Mesodermal cell (in vitro differentiated cells): ENCODE results near the gene UMOD.

Source experiments
- H3K27ac ChIP-seq: 2 replicates; pipeline ENCODE4 v1.7.0; 2013; ENCODE audit warnings: mild to moderate bottlenecking, low read depth, low read length, moderate library complexity; ENCODE audit not compliant: severe bottlenecking
- H3K36me3 ChIP-seq: 2 replicates; pipeline ENCODE4 v1.7.1; 2013; ENCODE audit warnings: mild to moderate bottlenecking, low read length, moderate library complexity; ENCODE audit not compliant: control insufficient read depth, insufficient read depth
- H3K4me1 ChIP-seq: one replicate; pipeline ENCODE4 v1.7.1; 2013; ENCODE audit warnings: mild to moderate bottlenecking, low read length; ENCODE audit not compliant: insufficient read depth, control insufficient read depth, poor library complexity, severe bottlenecking
- H3K4me3 ChIP-seq: 2 replicates; pipeline ENCODE4 v1.7.0; 2013; ENCODE audit warnings: low read length, control low read depth, mild to moderate bottlenecking; ENCODE audit not compliant: insufficient read depth, poor library complexity, severe bottlenecking; ENCODE audit errors: extremely low read depth
- H3K9me3 ChIP-seq: 2 replicates; pipeline ENCODE4 v1.7.1; 2013; ENCODE audit warnings: mild to moderate bottlenecking, low read length, moderate library complexity; ENCODE audit not compliant: control insufficient read depth
- WGBS, 2 experiments: methylation state at CpG; one replicate each; pipeline ENCODE4 v1.1.5; 2013; ENCODE audit warnings: missing lambda C conversion rate in 2 of 2; ENCODE audit not compliant: insufficient coverage in 2 of 2; 5-methylcytosine and 5-hydroxymethylcytosine counted together

UMOD gene

DNA sequence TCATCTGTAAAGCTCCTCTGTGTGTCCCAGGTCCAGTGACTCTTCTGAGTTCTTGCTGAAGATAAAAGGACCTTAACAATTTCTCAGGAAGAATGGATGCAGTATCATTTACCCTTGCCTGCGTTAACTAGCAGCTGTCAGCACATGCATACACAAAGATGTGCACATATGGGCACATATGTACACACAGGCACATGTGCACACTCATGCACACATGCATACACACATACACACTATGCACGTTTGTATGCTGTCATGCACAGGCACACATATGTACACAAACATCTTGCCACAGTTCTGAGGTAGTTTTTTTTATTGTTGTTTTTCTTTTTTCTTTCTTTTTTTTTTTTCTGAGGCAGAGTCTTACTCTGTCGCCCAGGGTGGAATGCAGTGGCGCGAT is 50.1 kb downstream of the UMOD start:
- WGBS, 2 experiments: 60 to 84% methylated on average over 1 to 3 of the region's 5 CpGs
- Histone ChIP-seq H3K4me1 (no peaks in the 10 kb centered on the region), H3K27ac (no peak overlapping the region), H3K9me3 (no peaks in the 10 kb centered on the region), H3K36me3 (no peaks in the 10 kb centered on the region), H3K4me3 (no peak overlapping the region)

DNA sequence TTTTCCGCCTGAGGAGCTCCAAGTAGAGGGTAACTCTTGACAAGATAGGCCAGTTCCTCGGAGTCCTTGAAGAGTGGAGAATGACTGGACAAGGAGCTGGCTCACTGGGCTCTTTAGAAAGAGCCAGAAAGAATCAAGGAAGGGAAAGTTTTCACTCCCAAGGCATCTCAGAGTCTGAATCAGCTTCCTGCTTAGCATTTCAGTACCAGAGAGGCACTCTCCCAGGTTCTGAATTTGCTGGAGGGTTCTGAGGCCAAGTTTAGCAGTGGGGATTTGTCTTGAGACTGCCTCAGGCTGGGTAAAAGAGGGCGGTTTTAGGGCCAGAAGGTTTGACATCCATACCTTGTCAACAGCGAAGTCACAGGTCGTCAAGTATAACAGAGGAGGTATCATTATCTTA is 50.7 kb downstream of the UMOD start:
- Histone ChIP-seq H3K36me3 (no peaks in the 10 kb centered on the region), H3K9me3 (no peaks in the 10 kb centered on the region), H3K4me1 (no peaks in the 10 kb centered on the region), H3K4me3 (no peak overlapping the region), H3K27ac (no peak overlapping the region)
- WGBS, 2 experiments: 83% methylated on average over 1 to 5 of the region's 5 CpGs

DNA sequence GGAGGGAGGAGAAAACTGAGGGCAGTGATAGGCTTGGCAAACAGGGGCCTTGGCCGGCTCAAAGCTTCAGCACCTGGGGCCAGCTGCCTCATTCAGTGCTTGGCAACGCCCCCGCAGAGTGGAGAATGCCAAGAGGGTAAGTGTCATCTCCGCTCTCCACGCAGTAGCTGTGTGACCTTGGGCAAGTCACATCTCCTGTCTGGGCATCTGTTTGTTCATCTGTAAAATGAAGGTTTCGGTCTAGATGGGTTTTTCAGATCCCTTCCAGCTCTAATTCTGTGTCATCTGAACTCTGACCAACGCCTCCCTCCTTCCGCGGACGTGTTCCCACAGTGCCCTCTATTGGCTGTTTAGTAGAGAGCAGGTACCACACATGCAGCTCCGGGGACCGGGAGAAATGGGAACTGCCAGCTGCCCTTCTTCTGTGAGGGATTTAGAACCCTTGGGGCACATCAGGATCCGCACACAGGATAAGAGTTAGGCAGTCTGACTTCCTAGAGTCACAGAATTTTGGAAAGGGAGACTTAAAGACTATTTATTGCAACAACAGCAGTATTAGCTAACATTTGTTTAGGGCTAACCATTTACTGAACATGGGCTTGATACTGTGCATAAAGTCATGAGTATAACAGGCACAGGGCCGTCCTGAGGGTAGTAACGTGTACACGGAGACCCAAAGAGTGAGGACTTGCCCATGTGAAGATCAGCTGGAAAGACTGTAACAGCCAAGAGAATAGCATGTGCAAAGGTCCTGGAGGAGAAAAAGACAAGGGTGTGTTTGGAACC is 52.0 kb downstream of the UMOD start:
- Histone ChIP-seq H3K4me1 (no peaks in the 10 kb centered on the region), H3K4me3 (no peak overlapping the region), H3K9me3 (no peaks in the 10 kb centered on the region), H3K27ac (no peak overlapping the region), H3K36me3 (no peaks in the 10 kb centered on the region)
- WGBS, 2 experiments: 35 to 45% methylated on average over 9 to 14 of the region's 16 CpGs

DNA sequence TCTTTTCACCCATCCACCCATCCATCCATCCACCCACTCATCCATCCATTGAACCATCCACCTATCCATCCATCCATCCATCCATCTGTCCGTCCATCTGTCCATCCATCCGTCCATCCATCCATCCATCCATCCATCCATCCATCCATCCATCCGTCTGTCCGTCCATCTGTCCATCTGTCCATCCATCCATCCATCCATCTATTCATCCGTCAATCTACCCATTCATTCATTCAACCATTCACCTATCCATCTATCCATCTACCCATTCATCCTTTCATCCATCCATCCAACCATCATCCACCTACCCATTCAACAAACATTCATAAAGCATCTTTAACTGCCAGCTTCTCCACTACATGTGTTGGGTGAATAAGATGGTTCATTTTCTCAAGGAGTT is 54.1 kb downstream of the UMOD start:
- Histone ChIP-seq H3K27ac (no peak overlapping the region), H3K9me3 (no peaks in the 10 kb centered on the region), H3K4me1 (no peaks in the 10 kb centered on the region), H3K36me3 (no peaks in the 10 kb centered on the region), H3K4me3 (no peak overlapping the region)
- WGBS, 2 experiments: 72 to 88% methylated on average over 5 of the region's 5 CpGs

DNA sequence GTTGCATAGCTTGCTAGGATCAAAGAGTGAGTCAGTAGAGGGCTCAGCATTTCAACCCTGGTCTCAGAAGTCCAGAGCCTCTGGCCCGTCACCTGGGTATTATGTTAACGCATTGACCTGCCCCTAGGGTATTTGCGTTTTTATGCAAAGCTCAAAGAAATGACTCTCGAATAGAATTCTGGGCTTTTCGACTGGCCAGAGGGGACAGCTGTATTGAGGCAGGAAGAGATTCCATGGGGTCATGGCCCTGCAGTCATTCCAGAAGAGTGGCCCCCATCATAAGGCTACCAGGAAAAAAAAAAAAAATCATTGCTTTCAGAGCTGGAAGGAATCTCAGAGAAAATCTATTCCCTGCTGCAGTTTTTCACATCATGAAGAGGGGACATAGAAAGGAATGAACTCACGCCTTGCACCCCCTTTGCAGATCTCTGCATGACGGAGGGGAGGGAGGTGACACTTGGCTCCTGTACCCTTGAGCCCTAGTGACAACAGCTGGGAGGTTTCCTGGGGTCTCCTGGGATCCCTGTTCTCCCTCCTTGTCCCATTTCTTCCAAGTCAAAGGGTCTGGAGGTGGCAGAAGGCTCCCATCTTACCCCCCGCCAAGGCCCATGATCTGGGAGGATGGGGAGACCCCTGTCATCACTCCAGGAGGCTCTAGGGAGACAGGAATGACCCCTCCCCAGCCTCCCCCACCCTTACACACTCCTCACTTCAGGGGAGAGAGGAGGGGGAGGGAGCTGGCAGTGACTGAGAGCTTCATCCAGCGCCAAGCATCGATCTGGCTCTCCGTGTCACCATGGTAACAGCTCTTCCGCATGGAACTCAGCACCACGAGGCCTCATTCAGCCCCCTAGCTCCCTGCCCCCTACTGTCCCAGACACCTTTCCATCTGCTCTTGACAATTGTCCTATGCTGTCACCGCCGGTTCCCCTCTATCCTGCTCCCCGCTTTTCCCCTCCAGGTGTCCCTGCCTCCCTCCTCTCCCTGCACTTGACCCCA is 61.0 kb downstream of the UMOD start:
- Histone ChIP-seq H3K36me3 (no peaks in the 10 kb centered on the region), H3K9me3 (no peaks in the 10 kb centered on the region), H3K4me3 (no peak overlapping the region), H3K27ac (no peak overlapping the region), H3K4me1 (no peaks in the 10 kb centered on the region)
- 53 to 65% methylated on average over 7 to 15 of the region's 16 CpGs for WGBS, 2 experiments

DNA sequence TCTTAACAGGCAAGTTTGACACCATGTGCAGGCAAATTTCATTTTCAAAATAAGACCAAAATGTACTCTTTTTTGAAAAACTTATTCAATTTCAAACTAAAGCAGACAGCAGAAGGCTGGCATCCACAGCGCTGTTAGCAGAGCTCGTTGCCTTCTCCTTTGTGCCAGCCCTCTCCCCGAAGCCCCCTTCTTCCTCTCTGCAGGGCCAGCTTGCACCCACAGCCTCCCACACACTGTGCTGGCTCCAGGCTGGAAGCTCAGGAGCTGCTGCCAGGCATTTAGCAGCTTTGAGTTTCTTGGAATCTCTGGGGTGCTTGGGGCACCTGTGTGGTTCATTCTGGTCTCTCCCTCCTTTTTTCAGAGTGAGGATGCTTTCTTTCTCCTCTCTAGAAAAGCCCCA is 62.9 kb downstream of the UMOD start:
- Histone ChIP-seq H3K9me3 (no peaks in the 10 kb centered on the region), H3K4me3 (no peak overlapping the region), H3K4me1 (no peaks in the 10 kb centered on the region), H3K36me3 (no peaks in the 10 kb centered on the region), H3K27ac (no peak overlapping the region)
- 83 to 90% methylated on average over 2 of the region's 3 CpGs for WGBS, 2 experiments

DNA sequence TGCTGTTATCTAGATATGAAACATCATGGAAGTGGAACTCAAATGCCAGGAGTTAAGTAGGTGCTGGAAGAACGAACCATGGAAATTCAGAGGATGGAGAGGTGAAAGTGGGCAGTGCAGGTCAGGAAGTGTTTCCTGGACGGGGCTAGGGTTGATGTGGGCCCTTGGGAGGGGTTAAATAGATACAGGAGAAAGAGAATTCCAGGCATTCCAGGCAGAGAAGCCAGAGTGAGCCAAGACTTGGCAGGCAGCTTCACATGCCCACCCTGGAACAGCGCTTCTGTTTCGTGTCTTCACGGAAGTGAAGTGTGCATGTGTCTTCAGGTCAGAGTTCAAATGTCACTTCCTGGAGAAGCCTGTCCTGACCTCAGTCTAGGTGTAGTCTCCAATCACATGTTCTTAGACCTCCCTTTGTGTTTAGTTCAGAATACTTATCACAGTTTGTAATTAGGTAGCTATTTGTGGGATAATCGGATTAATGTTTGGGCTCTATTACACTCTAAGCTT is 66.5 kb downstream of the UMOD start:
- Histone ChIP-seq H3K36me3 (no peaks in the 10 kb centered on the region), H3K9me3 (no peaks in the 10 kb centered on the region), H3K4me1 (no peaks in the 10 kb centered on the region), H3K4me3 (no peak overlapping the region), H3K27ac (no peak overlapping the region)
- WGBS, 2 experiments: 64 to 74% methylated on average over 5 of the region's 6 CpGs
